Spleen (tissue), 7 donors: ENCODE results near the gene MORF4L1.

Experiments used
- POLR2A ChIP-seq, 3 donors: fragments of 450-650 bp; IDR thresholded peaks; one replicate each; pipeline ENCODE4 v1.5.1; 2017; ENCODE audit warnings: antibody characterized with exemption in 3 of 3, mild to moderate bottlenecking in 1 of 3
- POLR2AphosphoS5 ChIP-seq, 3 donors: sonication (generic); formaldehyde crosslinking; IDR thresholded peaks; one replicate each; pipeline ENCODE4 v1.5.1; 2017; ENCODE audit warnings: antibody characterized with exemption in 3 of 3
- TF ChIP-seq, protein P1 (sequence below), 11 experiments: fragments of 200-600 bp in 7 of 11; fragments of 450-650 bp in 4 of 11; sonication (generic) in 4 of 11; IDR thresholded peaks in 8 of 11; conservative IDR thresholded peaks in 3 of 11; 1 replicate in 7 of 11; 2 replicates in 4 of 11; pipeline versions ENCODE4 v1.4.0 to v1.8.0; 2016 to 2021; ENCODE audit warnings: antibody characterized with exemption in 11 of 11, inconsistent platforms in 4 of 11, mild to moderate bottlenecking in 1 of 11
- donor health status: DM: no; HTN: no; CAD: no; lungs with moderate emphysema.
- donor health status: DM: no; HTN: no; CAD: no.
- donor health status: DM: no; HTN: no; CAD: no.

DNA sequence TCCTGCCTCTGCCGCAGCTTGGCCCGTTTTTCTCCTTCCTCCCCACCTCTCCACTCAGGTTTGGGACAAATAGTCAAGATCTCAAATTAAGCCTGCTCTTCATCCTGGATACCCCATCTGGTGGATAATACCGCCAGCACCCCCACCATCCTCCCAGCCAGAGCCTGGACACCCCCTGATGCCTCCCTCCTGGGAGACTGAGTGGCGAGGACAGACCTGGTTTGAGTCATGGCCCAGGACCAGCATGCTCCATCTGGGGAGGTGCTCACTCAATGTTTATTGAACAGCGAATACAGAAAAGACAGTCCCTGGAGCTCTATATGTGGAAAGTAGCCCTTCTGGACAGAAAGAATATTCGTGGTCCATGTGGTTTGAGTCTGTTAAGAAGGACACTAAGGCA lies 48.8 kb downstream of the MORF4L1 start:
- TF ChIP-seq, protein P1, sequence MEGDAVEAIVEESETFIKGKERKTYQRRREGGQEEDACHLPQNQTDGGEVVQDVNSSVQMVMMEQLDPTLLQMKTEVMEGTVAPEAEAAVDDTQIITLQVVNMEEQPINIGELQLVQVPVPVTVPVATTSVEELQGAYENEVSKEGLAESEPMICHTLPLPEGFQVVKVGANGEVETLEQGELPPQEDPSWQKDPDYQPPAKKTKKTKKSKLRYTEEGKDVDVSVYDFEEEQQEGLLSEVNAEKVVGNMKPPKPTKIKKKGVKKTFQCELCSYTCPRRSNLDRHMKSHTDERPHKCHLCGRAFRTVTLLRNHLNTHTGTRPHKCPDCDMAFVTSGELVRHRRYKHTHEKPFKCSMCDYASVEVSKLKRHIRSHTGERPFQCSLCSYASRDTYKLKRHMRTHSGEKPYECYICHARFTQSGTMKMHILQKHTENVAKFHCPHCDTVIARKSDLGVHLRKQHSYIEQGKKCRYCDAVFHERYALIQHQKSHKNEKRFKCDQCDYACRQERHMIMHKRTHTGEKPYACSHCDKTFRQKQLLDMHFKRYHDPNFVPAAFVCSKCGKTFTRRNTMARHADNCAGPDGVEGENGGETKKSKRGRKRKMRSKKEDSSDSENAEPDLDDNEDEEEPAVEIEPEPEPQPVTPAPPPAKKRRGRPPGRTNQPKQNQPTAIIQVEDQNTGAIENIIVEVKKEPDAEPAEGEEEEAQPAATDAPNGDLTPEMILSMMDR (IDR thresholded peaks at IDR 0.05 in 8 of 11, conservative IDR thresholded peaks at IDR 0.05 in 3 of 11): no peak
- TF ChIP-seq POLR2A (IDR thresholded peaks at IDR 0.05) (no peak), POLR2AphosphoS5 (IDR thresholded peaks at IDR 0.05) (no peak)
